H9 (cell line): Measurements from ENCODE around the gene EEF1E1. TPM values are rescaled to one million over a fixed set of nuclear protein-coding genes. Genes with fewer than 3 reads are reported as not detected.

Experiments
- DNase-seq: peaks from one replicate; pipeline ENCODE4 v3.0.0-alpha.2; 2017
- H2AFZ ChIP-seq: one replicate; pipeline ENCODE4 v1.6.1; 2013; ENCODE audit warnings: mild to moderate bottlenecking, low read length, control low read depth, moderate library complexity
- H2AK5ac ChIP-seq: 2 replicates; pipeline ENCODE4 v1.6.1; 2013; ENCODE audit warnings: low read length, control low read depth, mixed read lengths; ENCODE audit not compliant: insufficient read length
- H2BK120ac ChIP-seq: one replicate; pipeline ENCODE4 v1.6.1; 2013; ENCODE audit warnings: low read depth, mild to moderate bottlenecking, low read length, control low read depth, inconsistent platforms; ENCODE audit not compliant: poor library complexity, severe bottlenecking
- H2BK12ac ChIP-seq: 2 replicates; pipeline ENCODE4 v1.6.1; 2013; ENCODE audit warnings: low read length, control low read depth, mixed read lengths, low read depth; ENCODE audit not compliant: insufficient read length
- H2BK15ac ChIP-seq: 2 replicates; pipeline ENCODE4 v1.6.1; 2013; ENCODE audit warnings: low read depth, low read length, control low read depth
- H2BK20ac ChIP-seq: one replicate; pipeline ENCODE4 v1.6.1; 2013; ENCODE audit warnings: low read depth, mild to moderate bottlenecking, low read length, control low read depth, inconsistent platforms; ENCODE audit not compliant: poor library complexity, severe bottlenecking
- H2BK5ac ChIP-seq: 2 replicates; pipeline ENCODE4 v1.6.1; 2013; ENCODE audit warnings: low read length, control low read depth, mixed read lengths; ENCODE audit not compliant: insufficient read length
- H3K14ac ChIP-seq: 2 replicates; pipeline ENCODE4 v1.6.1; 2013; ENCODE audit warnings: low read length, control low read depth; ENCODE audit not compliant: insufficient read depth
- H3K18ac ChIP-seq: 2 replicates; pipeline ENCODE4 v1.6.1; 2013; ENCODE audit warnings: low read depth, mild to moderate bottlenecking, mixed read lengths, low read length, control low read depth; ENCODE audit not compliant: insufficient read length
- H3K23ac ChIP-seq: 2 replicates; pipeline ENCODE4 v1.6.1; 2013; ENCODE audit warnings: low read length, control low read depth, mixed read lengths, low read depth; ENCODE audit not compliant: insufficient read length
- H3K23me2 ChIP-seq: 2 replicates; pipeline ENCODE4 v1.6.1; 2013; ENCODE audit warnings: low read depth, mild to moderate bottlenecking, mixed read lengths, low read length, control low read depth; ENCODE audit not compliant: insufficient read length, poor library complexity, severe bottlenecking
- H3K27ac ChIP-seq: 2 replicates; pipeline ENCODE4 v1.5.1; 2013; ENCODE audit warnings: low read length, control low read depth, mixed read lengths, low read depth; ENCODE audit not compliant: insufficient read length
- H3K27me3 ChIP-seq: 2 replicates; pipeline ENCODE4 v1.6.1; 2013; ENCODE audit warnings: low read length, control low read depth, inconsistent platforms; ENCODE audit not compliant: insufficient read depth
- H3K4ac ChIP-seq: 2 replicates; pipeline ENCODE4 v1.6.1; 2013; ENCODE audit warnings: low read depth, mild to moderate bottlenecking, control low read depth, inconsistent platforms, low read length, moderate library complexity
- H3K4me1 ChIP-seq: 2 replicates; pipeline ENCODE4 v1.6.1; 2013; ENCODE audit warnings: low read length, control low read depth, inconsistent platforms; ENCODE audit not compliant: insufficient read depth
- H3K4me2 ChIP-seq: 2 replicates; pipeline ENCODE4 v1.6.1; 2013; ENCODE audit warnings: low read length, control low read depth, mixed read lengths; ENCODE audit not compliant: insufficient read length, insufficient read depth
- H3K56ac ChIP-seq: 2 replicates; pipeline ENCODE4 v1.6.1; 2013; ENCODE audit warnings: low read depth, mild to moderate bottlenecking, mixed read lengths, low read length, control low read depth; ENCODE audit not compliant: insufficient read length
- H3K79me1 ChIP-seq: 2 replicates; pipeline ENCODE4 v1.6.1; 2013; ENCODE audit warnings: low read depth, mild to moderate bottlenecking, moderate library complexity, low read length, control low read depth, inconsistent platforms; ENCODE audit not compliant: insufficient read depth, poor library complexity, severe bottlenecking
- H3K79me2 ChIP-seq: 2 replicates; pipeline ENCODE4 v1.6.1; 2013; ENCODE audit warnings: low read length, control low read depth, inconsistent platforms; ENCODE audit not compliant: insufficient read depth
- H3K9ac ChIP-seq: 2 replicates; pipeline ENCODE4 v1.6.1; 2013; ENCODE audit warnings: low read length, control low read depth, mixed read lengths; ENCODE audit not compliant: insufficient read length; ENCODE audit errors: extremely low read depth
- H3K9me3 ChIP-seq: one replicate; pipeline ENCODE4 v1.6.1; 2013; ENCODE audit warnings: low read depth, low read length, inconsistent platforms; ENCODE audit not compliant: control insufficient read depth
- H3T11ph ChIP-seq: one replicate; pipeline ENCODE4 v1.6.1; 2013; ENCODE audit warnings: mild to moderate bottlenecking, low read length, control low read depth, inconsistent platforms
- H4K20me1 ChIP-seq: one replicate; pipeline ENCODE4 v1.6.1; 2013; ENCODE audit not compliant: control insufficient read depth, insufficient read length, insufficient read depth
- H4K5ac ChIP-seq: 2 replicates; pipeline ENCODE4 v1.6.1; 2013; ENCODE audit warnings: low read depth, mild to moderate bottlenecking, mixed read lengths, low read length, control low read depth; ENCODE audit not compliant: insufficient read length
- H4K8ac ChIP-seq: replicated peaks from 2 replicates; pipeline ENCODE4 v1.6.1; 2013; ENCODE audit warnings: low read length, control low read depth, mixed read lengths, low read depth; ENCODE audit not compliant: insufficient read length
- H4K91ac ChIP-seq: 2 replicates; pipeline ENCODE4 v1.6.1; 2013; ENCODE audit warnings: low read depth, mild to moderate bottlenecking, moderate library complexity, mixed read lengths, low read length, control low read depth; ENCODE audit not compliant: insufficient read length
- H3K27ac Mint-ChIP-seq, 3 experiments: 2 replicates in 2 of 3; 3 replicates in 1 of 3; pipeline ENCODE4 v1.8.0; 2020 to 2021; ENCODE audit warnings: mixed read lengths in 3 of 3, mild to moderate bottlenecking in 1 of 3, moderate library complexity in 1 of 3
- H3K27me3 Mint-ChIP-seq: 2 replicates; pipeline ENCODE4 v1.8.0; 2021; ENCODE audit warnings: low read depth, mild to moderate bottlenecking, moderate library complexity, mixed read lengths
- H3K36me3 Mint-ChIP-seq, 3 experiments: 2 replicates in 2 of 3; 3 replicates in 1 of 3; pipeline ENCODE4 v1.8.0; 2020 to 2021; ENCODE audit warnings: low read depth in 3 of 3, mixed read lengths in 3 of 3; ENCODE audit not compliant: insufficient read depth in 1 of 3
- H3K4me1 Mint-ChIP-seq, 2 experiments: 2 replicates each; pipeline ENCODE4 v1.8.0; 2020; ENCODE audit warnings: mixed read lengths in 2 of 2
- H3K4me3 Mint-ChIP-seq, 2 experiments: 2 replicates in 1 of 2; 3 replicates in 1 of 2; pipeline ENCODE4 v1.8.0; 2020 to 2021; ENCODE audit warnings: mild to moderate bottlenecking in 2 of 2, mixed read lengths in 2 of 2, moderate library complexity in 1 of 2
- H3K9me3 Mint-ChIP-seq, 2 experiments: 2 replicates in 1 of 2; 3 replicates in 1 of 2; pipeline ENCODE4 v1.8.0; 2020; ENCODE audit warnings: mild to moderate bottlenecking in 2 of 2, mixed read lengths in 2 of 2, moderate library complexity in 1 of 2
- CTCF ChIP-seq: fragments of 200-600 bp; sonication (generic); conservative IDR thresholded peaks from 3 replicates; pipeline ENCODE4 v1.8.0; 2021; ENCODE audit warnings: antibody characterized with exemption, mild to moderate bottlenecking
- WGBS: extraction: QIAGEN DNeasy Blood & Tissue Kit; methylation state at CpG from one replicate; pipeline ENCODE4 v1.1.7; 2013; ENCODE audit warnings: missing lambda C conversion rate, low lambda C conversion rate, mixed read lengths; ENCODE audit not compliant: insufficient read length; ENCODE audit errors: extremely low coverage; 5-methylcytosine and 5-hydroxymethylcytosine counted together
- total RNA-seq: library from RNA; stranded (reverse); gene quantifications from 2 replicates; pipeline ENCODE4 v1.2.1, GENCODE V29; 2021

EEF1E1 gene
- total RNA-seq, 1 experiment from 2014 or later = 71.8 TPM

DNA sequence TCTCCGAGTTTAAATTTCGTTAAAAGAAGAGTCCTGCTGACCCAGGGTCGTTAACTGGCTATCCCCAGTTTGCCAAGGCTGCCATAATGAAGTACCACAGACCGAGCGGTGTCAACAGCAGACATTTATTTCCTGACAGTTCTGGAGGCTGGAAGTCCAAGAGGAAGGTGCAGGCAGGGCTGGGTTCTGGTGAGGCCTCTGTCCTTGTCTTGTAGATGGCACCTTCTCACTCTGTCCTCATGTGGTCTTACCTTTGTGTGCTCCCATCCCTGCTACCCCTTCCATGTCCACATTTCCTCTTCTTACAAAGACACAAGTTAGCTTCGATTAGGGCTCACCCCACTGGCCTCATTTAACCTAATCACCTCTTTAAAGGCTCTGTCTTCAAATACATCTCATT lies 29.8 kb upstream of the EEF1E1 start:
- Histone ChIP-seq H4K91ac (no peak overlapping the region), H2BK15ac (no peak overlapping the region), H3K18ac (no peak overlapping the region), H3K27ac (no peak overlapping the region), H4K8ac (no peak overlapping the region), H3K9ac (no peak overlapping the region), H3K27me3 (no peaks in the 10 kb centered on the region), H2AK5ac (no peak overlapping the region), H3K14ac (no peak overlapping the region), H3K9me3 (no peaks in the 10 kb centered on the region), H4K20me1 (no peaks in the 10 kb centered on the region), H2BK12ac (no peak overlapping the region), H2BK20ac (no peak overlapping the region), H3K79me1 (no peaks in the 10 kb centered on the region), H4K5ac (no peak overlapping the region), H3T11ph (no peak overlapping the region), H2BK120ac (no peak overlapping the region), H3K56ac (no peak overlapping the region), H3K79me2 (no peaks in the 10 kb centered on the region), H2BK5ac (no peak overlapping the region), H3K4me2 (no peak overlapping the region), H3K4ac (no peak overlapping the region), H3K23ac (no peak overlapping the region), H3K23me2 (no peaks in the 10 kb centered on the region), H2AFZ (no peak overlapping the region), H3K4me1 (no peaks in the 10 kb centered on the region)
- Mint-ChIP-seq H3K4me1 (peaks cover 3 to 5% of the 10 kb centered on the region in 2 experiments; a peak in 3 of 4 replicates), H3K36me3 (no peaks in the 10 kb centered on the region), H3K4me3 (no peak overlapping the region), H3K27ac (no peak overlapping the region), H3K9me3 (no peaks in the 10 kb centered on the region; a peak in 2 of 5 replicates), H3K27me3 (peaks cover 5% of the 10 kb centered on the region; the same call in 1 of the 2 replicates)
- no peak for TF ChIP-seq CTCF
- no peak for DNase-seq
- no CpG with 5 or more reads among the region's 6 CpGs for WGBS
